GM12872 (cell line): Measurements from ENCODE around the gene STX12.

Source experiments
- TF ChIP-seq, protein P1 (sequence below): IDR thresholded peaks from 3 replicates; pipeline ENCODE4 v1.5.1; 2011; ENCODE audit warnings: low read depth, mild to moderate bottlenecking, low read length, moderate library complexity; ENCODE audit not compliant: insufficient read depth

STX12 gene

DNA sequence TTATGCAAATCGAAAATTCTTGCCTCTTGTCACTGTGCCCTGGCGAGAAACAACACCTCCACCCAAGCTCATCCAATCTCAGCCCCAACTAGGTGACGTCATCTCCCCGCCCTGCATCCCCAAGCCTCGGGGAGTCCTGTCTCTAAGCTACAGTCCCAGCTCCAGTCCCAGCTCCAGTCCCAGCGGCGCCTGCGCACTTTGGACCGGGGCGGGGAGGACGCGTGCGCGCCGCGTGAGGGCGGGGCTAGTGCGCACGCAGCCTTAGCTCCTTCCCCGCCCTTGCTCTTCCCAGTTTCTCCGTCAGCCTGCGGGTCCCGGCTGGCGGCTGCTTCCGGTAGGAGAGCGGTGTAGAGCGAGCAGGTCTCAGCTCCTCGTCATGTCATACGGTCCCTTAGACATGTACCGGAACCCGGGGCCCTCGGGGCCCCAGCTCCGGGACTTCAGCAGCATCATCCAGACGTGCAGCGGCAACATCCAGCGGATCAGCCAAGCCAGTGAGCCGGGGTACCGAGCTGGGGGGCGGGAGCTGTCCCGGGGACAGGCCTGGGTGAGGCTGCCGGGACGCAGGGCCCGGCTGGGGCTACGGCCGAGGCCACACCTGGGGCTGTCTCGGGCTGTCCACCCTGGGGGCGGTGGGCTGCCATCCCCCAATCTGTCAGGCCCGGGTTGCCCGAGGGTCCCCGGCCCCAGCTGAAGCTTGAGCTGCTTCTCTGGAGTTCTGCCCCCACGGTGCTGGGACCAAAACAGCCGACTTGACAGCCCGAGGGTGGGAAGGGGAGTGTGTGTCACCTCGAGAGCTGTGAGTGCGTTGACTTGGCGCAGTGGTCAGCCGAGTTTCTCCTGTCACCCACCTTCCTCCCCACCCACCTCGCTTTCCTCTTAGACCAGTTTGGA, at the start of gene STX12:
TSS of gene STX12 (plus strand) at position 288 of the 894 bp plus-strand sequence. CDS start at position 377, 89 bp downstream.
- TF ChIP-seq, protein P1, sequence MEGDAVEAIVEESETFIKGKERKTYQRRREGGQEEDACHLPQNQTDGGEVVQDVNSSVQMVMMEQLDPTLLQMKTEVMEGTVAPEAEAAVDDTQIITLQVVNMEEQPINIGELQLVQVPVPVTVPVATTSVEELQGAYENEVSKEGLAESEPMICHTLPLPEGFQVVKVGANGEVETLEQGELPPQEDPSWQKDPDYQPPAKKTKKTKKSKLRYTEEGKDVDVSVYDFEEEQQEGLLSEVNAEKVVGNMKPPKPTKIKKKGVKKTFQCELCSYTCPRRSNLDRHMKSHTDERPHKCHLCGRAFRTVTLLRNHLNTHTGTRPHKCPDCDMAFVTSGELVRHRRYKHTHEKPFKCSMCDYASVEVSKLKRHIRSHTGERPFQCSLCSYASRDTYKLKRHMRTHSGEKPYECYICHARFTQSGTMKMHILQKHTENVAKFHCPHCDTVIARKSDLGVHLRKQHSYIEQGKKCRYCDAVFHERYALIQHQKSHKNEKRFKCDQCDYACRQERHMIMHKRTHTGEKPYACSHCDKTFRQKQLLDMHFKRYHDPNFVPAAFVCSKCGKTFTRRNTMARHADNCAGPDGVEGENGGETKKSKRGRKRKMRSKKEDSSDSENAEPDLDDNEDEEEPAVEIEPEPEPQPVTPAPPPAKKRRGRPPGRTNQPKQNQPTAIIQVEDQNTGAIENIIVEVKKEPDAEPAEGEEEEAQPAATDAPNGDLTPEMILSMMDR: no peak

GRCh38 chr1:27724961-27725373, 48.1 kb upstream of the STX12 start:
- TF ChIP-seq, protein P1: no peak

GRCh38 chr1:27725374-27726172, 47.4 kb upstream of the STX12 start, which contains the start of gene FAM76A:
TSS of gene FAM76A (plus strand) at chr1:27725961. CDS start at chr1:27726081, 120 bp downstream.
- TF ChIP-seq, protein P1: peak; percentile 40; the same call in 2 of the 3 replicates

DNA sequence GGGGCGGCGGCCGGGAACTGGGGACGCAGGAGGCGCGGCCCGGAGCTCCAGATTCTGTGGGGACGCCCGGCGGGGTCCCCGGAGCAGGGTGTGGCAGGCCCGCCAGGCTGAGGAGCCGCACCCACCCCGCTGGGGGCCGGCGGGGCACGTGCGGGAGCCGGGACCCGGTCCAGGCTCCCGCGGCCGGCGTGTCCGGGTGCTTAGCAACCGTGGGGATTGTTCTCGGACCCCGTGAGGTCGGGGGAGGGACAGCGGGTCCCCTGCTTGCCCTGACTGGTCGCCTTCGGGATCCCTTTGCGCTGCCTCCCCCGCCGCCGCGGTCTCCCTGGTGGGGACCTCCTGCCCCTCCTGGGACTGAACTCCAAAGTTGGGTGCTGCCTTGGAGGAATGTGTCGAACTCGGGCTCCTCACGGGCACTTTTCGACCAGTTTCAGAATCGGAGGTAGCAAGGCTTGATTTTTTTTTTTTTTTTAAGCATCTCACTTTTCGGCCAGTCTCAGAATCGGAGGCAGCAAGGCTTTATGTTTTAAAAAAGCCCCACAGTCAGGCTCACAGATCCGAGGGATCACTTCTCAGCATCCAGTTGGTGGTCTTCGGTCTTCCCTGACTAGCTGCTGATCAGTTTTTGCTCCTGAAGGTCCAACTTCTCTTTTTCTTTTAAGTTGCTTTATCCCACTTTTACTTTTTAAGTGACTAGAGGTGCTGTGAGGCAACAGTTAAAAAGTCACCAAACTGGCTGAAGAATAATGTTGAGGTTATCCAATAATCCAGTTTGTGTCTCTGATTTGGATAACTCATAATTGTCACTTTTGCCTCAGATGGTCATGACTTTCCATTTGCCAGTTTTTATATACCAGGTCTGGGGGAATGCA, 46.6 kb upstream of the STX12 start:
- TF ChIP-seq, protein P1: 0 out of 3 replicates have a peak, but pooled peaks have one; percentile 11

DNA sequence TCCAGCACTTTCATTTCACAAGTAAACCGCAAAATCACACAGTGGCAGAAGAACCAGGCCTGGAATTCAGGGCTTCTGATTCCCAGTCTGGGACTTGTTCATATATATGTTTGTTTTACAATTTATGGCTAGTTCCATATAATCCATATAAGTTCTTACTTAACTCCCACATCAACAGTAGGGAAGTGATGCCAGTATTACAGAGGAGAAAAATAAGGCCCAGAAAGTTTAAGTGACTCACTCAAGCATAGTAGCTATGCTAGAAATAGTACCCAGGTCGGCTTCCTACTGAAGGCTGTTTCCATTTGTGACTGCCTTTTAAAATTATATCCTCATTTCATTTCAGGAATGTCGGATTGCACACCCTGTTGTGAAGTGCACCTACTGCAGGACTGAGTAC, 45.9 kb upstream of the STX12 start:
- TF ChIP-seq, protein P1: no peak

GRCh38 chr1:27736252-27736651, 36.8 kb upstream of the STX12 start:
- TF ChIP-seq, protein P1: no peak

DNA sequence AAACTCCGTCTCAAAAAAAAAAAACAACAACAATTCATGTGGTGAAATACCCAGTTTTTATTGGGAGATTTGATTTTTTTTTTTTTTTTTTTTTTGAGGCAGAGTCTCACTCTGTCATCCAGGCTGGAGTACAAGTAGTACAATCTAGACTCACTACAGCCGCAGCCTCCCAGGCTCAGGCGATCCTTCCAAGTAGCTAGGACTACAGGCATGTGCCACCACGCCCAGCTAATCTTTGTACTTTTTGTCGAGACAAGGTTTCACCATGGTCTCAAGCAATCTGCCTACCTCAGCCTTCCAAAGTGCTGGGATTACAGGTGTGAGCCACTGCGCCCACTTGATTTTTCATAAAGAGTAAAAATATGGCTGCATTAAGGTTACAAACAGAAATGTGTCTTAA, 31.9 kb upstream of the STX12 start:
- TF ChIP-seq, protein P1: no peak
